WTC11 (cell line): ENCODE results near the gene PRDM2. TPM values are rescaled to one million over a fixed set of nuclear protein-coding genes. Genes with fewer than 3 reads are reported as not detected.

Experiments used
- ATAC-seq: fragments of 200-7000 bp; cut with Tn5 transposase; 2 replicates; pipeline ENCODE4 v1.10.0; 2021; ENCODE audit warnings: mild to moderate bottlenecking, moderate library complexity
- CTCF ChIA-PET: fragments of 300-600 bp; sonication (Branson Sonifier 250); formaldehyde crosslinking; loops from one replicate; lab custom pipeline; 2021; ENCODE audit warnings: antibody characterized with exemption; lab: Charles Lee
- POLR2A ChIA-PET: fragments of 350-600 bp; sonication (Branson Sonifier 250); formaldehyde crosslinking; loops from one replicate; lab custom pipeline; 2021; ENCODE audit warnings: antibody characterized with exemption; lab: Charles Lee
- DNase-seq: peaks from one replicate; pipeline ENCODE4 v3.0.0; 2021; ENCODE audit warnings: low spot score
- H3K27ac Mint-ChIP-seq: 2 replicates; pipeline ENCODE4 v1.8.0; 2021; ENCODE audit warnings: mixed read lengths
- H3K27me3 Mint-ChIP-seq: 2 replicates; pipeline ENCODE4 v1.8.0; 2021; ENCODE audit warnings: low read depth, mild to moderate bottlenecking, moderate library complexity, mixed read lengths
- H3K36me3 Mint-ChIP-seq: 2 replicates; pipeline ENCODE4 v1.8.0; 2021; ENCODE audit warnings: mixed read lengths
- H3K4me1 Mint-ChIP-seq: 2 replicates; pipeline ENCODE4 v1.8.0; 2022; ENCODE audit warnings: mixed read lengths
- H3K4me3 Mint-ChIP-seq: 2 replicates; pipeline ENCODE4 v1.8.0; 2021; ENCODE audit warnings: mild to moderate bottlenecking, moderate library complexity, mixed read lengths
- H3K9me3 Mint-ChIP-seq: 2 replicates; pipeline ENCODE4 v1.8.0; 2021; ENCODE audit warnings: mixed read lengths
- ATF1 ChIP-seq: sonication (generic); formaldehyde crosslinking; IDR thresholded peaks from 2 replicates; pipeline ENCODE4 v1.8.1; 2023; ENCODE audit warnings: mild to moderate bottlenecking, moderate library complexity, missing genetic modification reagents
- ELF4 ChIP-seq: sonication (generic); formaldehyde crosslinking; IDR thresholded peaks from 2 replicates; pipeline ENCODE4 v1.8.1; 2022; ENCODE audit warnings: low read depth, mild to moderate bottlenecking, moderate library complexity, missing genetic modification reagents
- ERG ChIP-seq: fragments of 250-450 bp; sonication (Bioruptor Pico); IDR thresholded peaks from 2 replicates; pipeline ENCODE4 v1.8.0; 2021; ENCODE audit warnings: mild to moderate bottlenecking
- GRHL2 ChIP-seq: fragments of 250-450 bp; sonication (Bioruptor Pico); IDR thresholded peaks from 2 replicates; pipeline ENCODE4 v1.8.0; 2022; ENCODE audit warnings: mild to moderate bottlenecking, moderate library complexity; ENCODE audit not compliant: insufficient replicate concordance, severe bottlenecking
- HMGA2 ChIP-seq: fragments of 250-450 bp; sonication (Bioruptor Pico); IDR thresholded peaks from 2 replicates; pipeline ENCODE4 v1.4.0; 2021; ENCODE audit warnings: mild to moderate bottlenecking, moderate library complexity
- JAZF1 ChIP-seq: fragments of 250-450 bp; sonication (Bioruptor Pico); IDR thresholded peaks from 2 replicates; pipeline ENCODE4 v1.9.0; 2021; ENCODE audit warnings: moderate library complexity, mild to moderate bottlenecking, inconsistent platforms
- MXD4 ChIP-seq: fragments of 250-450 bp; sonication (Bioruptor Pico); IDR thresholded peaks from 2 replicates; pipeline ENCODE4 v1.8.0; 2021; ENCODE audit warnings: mild to moderate bottlenecking, moderate library complexity, borderline replicate concordance
- RORB ChIP-seq: fragments of 250-450 bp; sonication (Bioruptor Pico); IDR thresholded peaks from 2 replicates; pipeline ENCODE4 v1.9.0; 2021; ENCODE audit warnings: mild to moderate bottlenecking
- SMAD3 ChIP-seq: sonication (generic); formaldehyde crosslinking; IDR thresholded peaks from 2 replicates; pipeline ENCODE4 v1.8.0; 2022; ENCODE audit warnings: missing genetic modification reagents, mild to moderate bottlenecking, borderline replicate concordance
- SP1 ChIP-seq: sonication (generic); formaldehyde crosslinking; conservative IDR thresholded peaks from 2 replicates; pipeline ENCODE4 v1.8.1; 2022; ENCODE audit warnings: missing genetic modification reagents
- TCF7 ChIP-seq: sonication (generic); formaldehyde crosslinking; IDR thresholded peaks from 2 replicates; pipeline ENCODE4 v1.8.0; 2022; ENCODE audit warnings: mild to moderate bottlenecking, low read depth, missing genetic modification reagents, moderate library complexity
- TP53 ChIP-seq: sonication (generic); formaldehyde crosslinking; IDR thresholded peaks from 2 replicates; pipeline ENCODE4 v1.8.1; 2023; ENCODE audit warnings: mild to moderate bottlenecking, missing genetic modification reagents
- ZBTB21 ChIP-seq: sonication (generic); formaldehyde crosslinking; IDR thresholded peaks from 2 replicates; pipeline ENCODE4 v1.8.1; 2023; ENCODE audit warnings: mild to moderate bottlenecking, missing genetic modification reagents, borderline replicate concordance
- ZNF232 ChIP-seq: sonication (generic); formaldehyde crosslinking; IDR thresholded peaks from 2 replicates; pipeline ENCODE4 v1.8.0; 2022; ENCODE audit warnings: mild to moderate bottlenecking, missing genetic modification reagents
- ZNF396 ChIP-seq: fragments of 250-450 bp; sonication (Bioruptor Pico); IDR thresholded peaks from 2 replicates; pipeline ENCODE4 v1.8.0; 2021; ENCODE audit warnings: mild to moderate bottlenecking, moderate library complexity, borderline replicate concordance
- ZNF423 ChIP-seq: fragments of 250-450 bp; sonication (Bioruptor Pico); IDR thresholded peaks from 2 replicates; pipeline ENCODE4 v2.1.2; 2022; ENCODE audit warnings: mild to moderate bottlenecking, moderate library complexity
- total RNA-seq: library from RNA; stranded (reverse); gene quantifications from 3 replicates; pipeline ENCODE4 v1.2.3, GENCODE V29; 2021
- TF ChIP-seq, protein P1 (sequence below): sonication (generic); formaldehyde crosslinking; IDR thresholded peaks from 2 replicates; pipeline ENCODE4 v1.8.0; 2023; ENCODE audit warnings: mild to moderate bottlenecking, missing genetic modification reagents
- TF ChIP-seq, protein P2 (sequence below): sonication (generic); formaldehyde crosslinking; IDR thresholded peaks from 2 replicates; pipeline ENCODE4 v1.8.1; 2022; ENCODE audit warnings: mild to moderate bottlenecking, moderate library complexity, missing genetic modification reagents

Gene PRDM2
- total RNA-seq, 1 experiment from 2014 or later: 25.0 TPM

DNA sequence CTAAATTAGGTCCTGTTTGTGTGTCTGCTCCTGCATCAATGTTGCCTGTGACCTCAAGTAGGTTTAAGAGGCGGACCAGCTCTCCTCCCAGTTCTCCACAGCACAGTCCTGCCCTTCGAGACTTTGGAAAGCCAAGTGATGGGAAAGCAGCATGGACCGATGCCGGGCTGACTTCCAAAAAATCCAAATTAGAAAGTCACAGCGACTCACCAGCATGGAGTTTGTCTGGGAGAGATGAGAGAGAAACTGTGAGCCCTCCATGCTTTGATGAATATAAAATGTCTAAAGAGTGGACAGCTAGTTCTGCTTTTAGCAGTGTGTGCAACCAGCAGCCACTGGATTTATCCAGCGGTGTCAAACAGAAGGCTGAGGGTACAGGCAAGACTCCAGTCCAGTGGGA, 79.9 kb downstream of the PRDM2 start:
- Mint-ChIP-seq H3K4me3 (no peak overlapping the region), H3K9me3 (no peaks in the 10 kb centered on the region), H3K27me3 (no peaks in the 10 kb centered on the region), H3K27ac (no peak overlapping the region), H3K4me1 (peaks cover 34% of the 10 kb centered on the region), H3K36me3 (peaks cover 39% of the 10 kb centered on the region)
- no peak for TF ChIP-seq MXD4 (CRISPR knock-in tag)
- no peak for TF ChIP-seq ELF4 (CRISPR knock-in tag)
- no peak for TF ChIP-seq SP1 (CRISPR knock-in tag)
- TF ChIP-seq TP53 (CRISPR knock-in tag): no peak
- no peak for TF ChIP-seq HMGA2 (CRISPR knock-in tag)
- TF ChIP-seq, protein P1, sequence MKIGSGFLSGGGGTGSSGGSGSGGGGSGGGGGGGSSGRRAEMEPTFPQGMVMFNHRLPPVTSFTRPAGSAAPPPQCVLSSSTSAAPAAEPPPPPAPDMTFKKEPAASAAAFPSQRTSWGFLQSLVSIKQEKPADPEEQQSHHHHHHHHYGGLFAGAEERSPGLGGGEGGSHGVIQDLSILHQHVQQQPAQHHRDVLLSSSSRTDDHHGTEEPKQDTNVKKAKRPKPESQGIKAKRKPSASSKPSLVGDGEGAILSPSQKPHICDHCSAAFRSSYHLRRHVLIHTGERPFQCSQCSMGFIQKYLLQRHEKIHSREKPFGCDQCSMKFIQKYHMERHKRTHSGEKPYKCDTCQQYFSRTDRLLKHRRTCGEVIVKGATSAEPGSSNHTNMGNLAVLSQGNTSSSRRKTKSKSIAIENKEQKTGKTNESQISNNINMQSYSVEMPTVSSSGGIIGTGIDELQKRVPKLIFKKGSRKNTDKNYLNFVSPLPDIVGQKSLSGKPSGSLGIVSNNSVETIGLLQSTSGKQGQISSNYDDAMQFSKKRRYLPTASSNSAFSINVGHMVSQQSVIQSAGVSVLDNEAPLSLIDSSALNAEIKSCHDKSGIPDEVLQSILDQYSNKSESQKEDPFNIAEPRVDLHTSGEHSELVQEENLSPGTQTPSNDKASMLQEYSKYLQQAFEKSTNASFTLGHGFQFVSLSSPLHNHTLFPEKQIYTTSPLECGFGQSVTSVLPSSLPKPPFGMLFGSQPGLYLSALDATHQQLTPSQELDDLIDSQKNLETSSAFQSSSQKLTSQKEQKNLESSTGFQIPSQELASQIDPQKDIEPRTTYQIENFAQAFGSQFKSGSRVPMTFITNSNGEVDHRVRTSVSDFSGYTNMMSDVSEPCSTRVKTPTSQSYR (CRISPR knock-in tag): no peak
- no peak for TF ChIP-seq JAZF1
- no peak for TF ChIP-seq SMAD3 (CRISPR knock-in tag)
- no peak for TF ChIP-seq GRHL2
- ChIA-PET POLR2A (no interaction called here), CTCF (interaction anchor here (0.7 kb wide), 1 partner anchor 49 kb away, joined by 3 read pairs; no protein-coding TSS in a partner anchor)
- DNase-seq (no peak), ATAC-seq (no peak)

GRCh38 chr1:13780780-13781179, 80.8 kb downstream of the PRDM2 start:
- TF ChIP-seq ZBTB21 (CRISPR knock-in tag) (no peak), ATF1 (CRISPR knock-in tag) (no peak), RORB (CRISPR knock-in tag) (no peak), ERG (CRISPR knock-in tag) (no peak), ZNF396 (CRISPR knock-in tag) (no peak), ZNF423 (CRISPR knock-in tag) (no peak), ZNF232 (CRISPR knock-in tag) (no peak)
- Mint-ChIP-seq H3K27me3 (no peaks in the 10 kb centered on the region), H3K36me3 (peaks cover 39% of the 10 kb centered on the region), H3K9me3 (no peaks in the 10 kb centered on the region), H3K4me3 (no peak overlapping the region), H3K27ac (no peak overlapping the region), H3K4me1 (peaks cover 39% of the 10 kb centered on the region)
- ATAC-seq (no peak), DNase-seq (no peak)
- POLR2A ChIA-PET: no interaction called here
- CTCF ChIA-PET: no interaction called here

GRCh38 chr1:13781228-13781627, 81.2 kb downstream of the PRDM2 start:
- Mint-ChIP-seq H3K27ac (no peak overlapping the region), H3K27me3 (no peaks in the 10 kb centered on the region), H3K36me3 (peaks cover 39% of the 10 kb centered on the region), H3K9me3 (no peaks in the 10 kb centered on the region), H3K4me3 (no peak overlapping the region), H3K4me1 (peaks cover 43% of the 10 kb centered on the region)
- ChIA-PET CTCF (no interaction called here), POLR2A (no interaction called here)
- ATAC-seq (no peak), DNase-seq (no peak)
- no peak for TF ChIP-seq TCF7 (CRISPR knock-in tag)
- TF ChIP-seq, protein P2, sequence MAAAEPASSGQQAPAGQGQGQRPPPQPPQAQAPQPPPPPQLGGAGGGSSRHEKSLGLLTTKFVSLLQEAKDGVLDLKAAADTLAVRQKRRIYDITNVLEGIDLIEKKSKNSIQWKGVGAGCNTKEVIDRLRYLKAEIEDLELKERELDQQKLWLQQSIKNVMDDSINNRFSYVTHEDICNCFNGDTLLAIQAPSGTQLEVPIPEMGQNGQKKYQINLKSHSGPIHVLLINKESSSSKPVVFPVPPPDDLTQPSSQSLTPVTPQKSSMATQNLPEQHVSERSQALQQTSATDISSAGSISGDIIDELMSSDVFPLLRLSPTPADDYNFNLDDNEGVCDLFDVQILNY (CRISPR knock-in tag): no peak
